Esophagus squamous epithelium (tissue), 4 donors: ENCODE results near the gene ULK4.

Experiments
- POLR2A ChIP-seq, 4 donors: fragments of 450-650 bp; IDR thresholded peaks; one replicate each; pipeline ENCODE4 v1.6.1; 2017; ENCODE audit warnings: antibody characterized with exemption in 4 of 4, mild to moderate bottlenecking in 4 of 4, moderate library complexity in 3 of 4
- TF ChIP-seq, protein P1 (sequence below), 6 experiments: fragments of 450-650 bp in 4 of 6; fragments of 200-600 bp in 2 of 6; sonication (generic) in 2 of 6; IDR thresholded peaks; one replicate each; pipeline ENCODE4 v1.5.1; 2016 to 2019; ENCODE audit warnings: antibody characterized with exemption in 6 of 6, mild to moderate bottlenecking in 4 of 6, moderate library complexity in 4 of 6

DNA sequence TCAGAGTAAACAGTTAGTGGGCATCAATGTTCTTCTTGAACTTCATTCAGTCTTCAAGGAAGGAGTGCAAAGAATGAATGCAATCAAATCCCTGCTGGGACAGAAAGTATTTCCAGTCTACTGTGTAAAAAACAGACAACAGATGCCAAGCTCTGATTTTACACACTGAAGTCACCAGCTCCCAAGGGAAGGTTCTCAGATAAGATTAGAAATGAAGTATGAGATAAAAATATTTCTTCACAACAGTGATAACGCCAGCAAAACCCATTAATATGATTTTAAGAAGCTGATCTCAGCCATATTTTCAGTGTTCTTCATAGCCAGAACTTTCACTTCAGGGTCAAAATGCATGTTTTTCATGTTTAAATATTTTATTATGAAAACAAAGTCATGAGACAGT is 497.0 kb downstream of the ULK4 start:
- TF ChIP-seq, protein P1, sequence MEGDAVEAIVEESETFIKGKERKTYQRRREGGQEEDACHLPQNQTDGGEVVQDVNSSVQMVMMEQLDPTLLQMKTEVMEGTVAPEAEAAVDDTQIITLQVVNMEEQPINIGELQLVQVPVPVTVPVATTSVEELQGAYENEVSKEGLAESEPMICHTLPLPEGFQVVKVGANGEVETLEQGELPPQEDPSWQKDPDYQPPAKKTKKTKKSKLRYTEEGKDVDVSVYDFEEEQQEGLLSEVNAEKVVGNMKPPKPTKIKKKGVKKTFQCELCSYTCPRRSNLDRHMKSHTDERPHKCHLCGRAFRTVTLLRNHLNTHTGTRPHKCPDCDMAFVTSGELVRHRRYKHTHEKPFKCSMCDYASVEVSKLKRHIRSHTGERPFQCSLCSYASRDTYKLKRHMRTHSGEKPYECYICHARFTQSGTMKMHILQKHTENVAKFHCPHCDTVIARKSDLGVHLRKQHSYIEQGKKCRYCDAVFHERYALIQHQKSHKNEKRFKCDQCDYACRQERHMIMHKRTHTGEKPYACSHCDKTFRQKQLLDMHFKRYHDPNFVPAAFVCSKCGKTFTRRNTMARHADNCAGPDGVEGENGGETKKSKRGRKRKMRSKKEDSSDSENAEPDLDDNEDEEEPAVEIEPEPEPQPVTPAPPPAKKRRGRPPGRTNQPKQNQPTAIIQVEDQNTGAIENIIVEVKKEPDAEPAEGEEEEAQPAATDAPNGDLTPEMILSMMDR (IDR thresholded peaks at IDR 0.05), result no peak
- no peak for TF ChIP-seq POLR2A (IDR thresholded peaks at IDR 0.05)
